Activated T-helper 1 cell treated with anti-CD3 and anti-CD28 coated beads, Interleukin-2, amount 50 U/mL, for 16 hours (primary cell): ENCODE data around the gene ENTPD1.
"Not testable (repeated sequence)": the region's sequence is repeated elsewhere in the genome, so short reads cannot be mapped to it uniquely, and the experiment has no call there.

Experiments
- DNase-seq, 2 donors: peaks; one replicate each; pipeline ENCODE4 v3.0.0-alpha.2; 2020; ENCODE audit warnings: low read depth in 1 of 2, low spot score in 1 of 2

ENTPD1 gene

GRCh38 chr10:95793401-95794045 lies 37.6 kb downstream of the ENTPD1 start:
- DNase-seq: no peak

- no peak for DNase-seq
These were observed 38.2 kb downstream of the ENTPD1 start for GRCh38 chr10:95794195-95794594.

- DNase-seq: no peak
These were observed 39.6 kb downstream of the ENTPD1 start for GRCh38 chr10:95795602-95796001.

- no peak for DNase-seq
These were observed 40.5 kb downstream of the ENTPD1 start for GRCh38 chr10:95796504-95796903.

GRCh38 chr10:95798096-95798855 lies 42.3 kb downstream of the ENTPD1 start:
- no peak for DNase-seq

- DNase-seq: not testable (repeated sequence)
These were observed 44.3 kb downstream of the ENTPD1 start for GRCh38 chr10:95800286-95800685.

- not testable (repeated sequence) for DNase-seq
These were observed 50.9 kb downstream of the ENTPD1 start for GRCh38 chr10:95806687-95807380.

- not testable (repeated sequence) for DNase-seq
These were observed 52.8 kb downstream of the ENTPD1 start for GRCh38 chr10:95808705-95809308.

- DNase-seq: no peak
These were observed 53.6 kb downstream of the ENTPD1 start for GRCh38 chr10:95809370-95810197.

- no peak for DNase-seq
These were observed 54.4 kb downstream of the ENTPD1 start for GRCh38 chr10:95810198-95810976.

- DNase-seq: no peak
These were observed 57.2 kb downstream of the ENTPD1 start for GRCh38 chr10:95813054-95813685.

- no peak for DNase-seq
These were observed 58.2 kb downstream of the ENTPD1 start for GRCh38 chr10:95814011-95814727.

GRCh38 chr10:95815133-95815532 lies 59.2 kb downstream of the ENTPD1 start:
- DNase-seq: no peak

- no peak for DNase-seq
These were observed 59.8 kb downstream of the ENTPD1 start for GRCh38 chr10:95815701-95816240.

GRCh38 chr10:95818010-95818409 lies 62.0 kb downstream of the ENTPD1 start:
- no peak for DNase-seq

GRCh38 chr10:95818668-95819067 lies 62.7 kb downstream of the ENTPD1 start:
- no peak for DNase-seq

- DNase-seq: no peak
These were observed 63.8 kb downstream of the ENTPD1 start for GRCh38 chr10:95819620-95820329.

GRCh38 chr10:95820363-95820762 lies 64.4 kb downstream of the ENTPD1 start:
- DNase-seq: no peak
